GM21447 (cell line): ENCODE measurements around the gene ABHD17C.
"Not testable (repeated sequence)": the region's sequence is repeated elsewhere in the genome, so short reads cannot be mapped to it uniquely, and the experiment has no call there.

Experiments
- ATAC-seq: cut with Tn5 transposase; IDR thresholded peaks from one replicate; pipeline ENCODE4 v1.9.1; 2021; ENCODE audit not compliant: unreplicated experiment

ABHD17C gene

DNA sequence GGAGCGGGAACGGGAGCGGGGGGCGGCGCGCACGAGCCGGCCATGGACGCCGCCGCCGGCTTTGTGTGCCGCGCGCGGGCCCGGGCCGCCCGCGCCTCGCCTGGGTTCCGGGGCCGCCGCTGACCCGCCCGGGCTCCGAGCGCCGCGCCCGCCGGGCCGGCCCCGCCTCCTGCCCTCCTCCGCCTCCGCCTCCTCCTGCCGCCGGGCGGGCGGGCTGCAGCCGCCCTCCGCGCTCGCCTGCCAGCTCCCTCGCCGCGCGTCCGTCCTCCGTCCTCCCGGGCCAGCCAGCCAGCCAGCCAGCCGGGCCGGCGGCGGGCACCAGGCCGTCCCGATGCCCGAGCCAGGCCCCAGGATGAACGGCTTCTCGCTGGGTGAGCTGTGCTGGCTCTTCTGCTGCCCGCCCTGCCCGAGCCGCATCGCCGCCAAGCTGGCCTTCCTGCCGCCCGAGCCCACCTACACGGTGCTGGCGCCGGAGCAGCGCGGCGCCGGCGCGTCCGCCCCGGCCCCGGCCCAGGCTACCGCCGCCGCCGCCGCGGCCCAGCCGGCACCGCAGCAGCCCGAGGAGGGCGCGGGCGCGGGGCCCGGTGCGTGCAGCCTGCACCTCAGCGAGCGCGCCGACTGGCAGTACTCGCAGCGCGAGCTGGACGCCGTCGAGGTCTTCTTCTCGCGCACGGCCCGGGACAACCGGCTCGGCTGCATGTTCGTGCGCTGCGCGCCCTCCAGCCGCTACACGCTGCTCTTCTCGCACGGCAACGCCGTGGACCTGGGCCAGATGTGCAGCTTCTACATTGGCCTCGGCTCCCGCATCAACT is at the start of gene ABHD17C:
Gene ABHD17C, plus strand, starts transcription at position 212 of the 812 bp plus-strand sequence. Its CDS starts 120 bp downstream, at position 332.
- peak; percentile 73 for ATAC-seq

GRCh38 chr15:80645494-80646065 is 49.5 kb upstream of the ABHD17C start:
- no peak for ATAC-seq

- ATAC-seq = not testable (repeated sequence)
Measured at GRCh38 chr15:80647424-80647823, 47.7 kb upstream of the ABHD17C start.

DNA sequence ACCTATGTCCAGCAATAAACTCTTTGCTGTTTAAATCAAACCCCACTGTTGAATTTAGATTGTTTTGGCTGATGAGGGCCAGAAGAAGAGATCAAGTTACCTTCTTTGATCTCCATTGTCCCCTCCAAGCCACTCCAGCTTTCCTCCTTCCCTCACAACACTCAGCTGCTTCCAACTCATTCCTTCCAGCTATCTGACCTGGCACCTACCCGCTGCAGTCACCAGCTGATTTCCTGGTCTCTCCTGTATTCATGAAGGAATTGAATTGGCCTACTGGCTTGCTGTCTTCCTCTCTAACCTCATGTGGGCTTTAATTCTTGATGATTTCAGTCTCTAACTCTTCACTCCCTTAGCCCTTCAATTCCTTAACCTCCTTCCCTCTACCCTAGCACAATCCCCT is 40.8 kb upstream of the ABHD17C start:
- ATAC-seq = no peak

DNA sequence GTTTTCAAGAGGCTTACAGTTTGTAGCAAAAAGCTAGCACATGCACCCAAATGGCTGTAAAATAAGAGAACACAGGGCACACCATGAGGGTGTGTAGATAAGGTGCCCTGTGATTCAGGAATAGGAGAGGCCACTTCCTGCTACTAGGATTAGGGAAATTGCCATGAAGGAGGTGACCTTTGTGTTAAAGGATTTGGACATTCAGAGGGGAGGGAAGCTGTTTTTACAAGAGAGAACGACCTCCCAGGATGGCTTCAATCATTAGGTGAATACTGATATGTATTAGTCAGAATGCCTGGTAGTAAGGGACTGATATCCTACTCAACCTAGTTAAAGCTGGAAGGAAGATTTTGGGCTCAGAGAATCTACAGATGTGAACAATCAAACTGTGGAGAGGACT is 35.7 kb upstream of the ABHD17C start:
- no peak for ATAC-seq

GRCh38 chr15:80660119-80660518 is 35.0 kb upstream of the ABHD17C start:
- ATAC-seq = no peak

DNA sequence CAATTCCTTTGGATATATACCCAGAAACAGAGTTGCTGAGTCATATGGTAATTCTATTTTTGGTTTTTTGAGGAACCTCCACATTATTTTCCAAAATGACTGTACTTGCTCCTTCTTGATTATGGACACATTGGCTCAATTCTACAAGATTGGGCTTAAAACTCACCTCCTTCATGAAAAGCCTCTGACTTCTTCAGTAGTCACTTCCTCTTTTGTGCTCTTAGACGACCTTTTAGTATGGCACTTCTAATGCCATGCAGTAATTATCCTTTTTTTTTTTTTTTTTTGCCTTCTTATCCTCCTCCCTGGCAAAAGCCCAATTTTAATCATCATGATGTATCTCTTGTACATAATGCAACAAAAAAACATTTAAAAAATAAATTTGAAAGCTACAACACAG is 33.0 kb upstream of the ABHD17C start:
- no peak for ATAC-seq

- ATAC-seq = no peak
Measured at GRCh38 chr15:80662757-80663553, 32.2 kb upstream of the ABHD17C start.

DNA sequence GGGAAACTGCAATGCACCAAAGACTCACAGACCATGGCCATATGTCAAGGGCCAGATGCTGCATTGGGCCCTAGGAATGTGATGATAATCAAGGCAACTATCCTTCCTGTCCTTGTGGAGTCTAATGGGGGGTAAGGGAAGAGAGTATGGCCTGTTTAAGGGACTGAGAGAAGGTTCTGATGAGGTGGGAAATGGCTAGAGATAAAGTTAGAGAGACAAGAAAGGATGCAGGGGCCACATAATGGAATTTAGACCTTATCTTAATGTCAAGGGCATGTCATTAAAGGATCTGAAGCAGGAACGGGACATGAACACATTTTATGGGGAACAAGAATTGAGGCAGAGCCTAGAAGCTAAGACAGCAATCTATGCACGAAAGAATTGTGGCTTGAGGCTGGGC is 30.0 kb upstream of the ABHD17C start:
- ATAC-seq = no peak

DNA sequence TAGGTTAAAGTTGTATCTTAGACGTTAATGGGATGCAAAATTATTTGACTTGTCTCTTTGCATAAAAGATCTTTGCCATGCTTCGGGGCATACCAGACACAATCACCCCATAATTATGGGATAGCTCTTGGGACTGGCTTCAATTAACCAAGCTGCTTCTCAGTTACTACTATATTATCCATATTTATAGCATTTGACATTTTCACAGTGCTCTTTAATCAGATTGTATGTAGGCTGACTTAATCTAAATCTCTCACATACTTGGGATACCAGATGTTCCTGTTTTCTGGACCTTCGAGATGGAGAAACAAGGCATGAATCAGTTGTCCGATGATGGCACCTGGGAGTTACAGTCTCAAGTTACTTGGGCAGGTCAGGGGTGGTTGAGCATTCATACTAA is 27.2 kb upstream of the ABHD17C start:
- ATAC-seq = no peak

DNA sequence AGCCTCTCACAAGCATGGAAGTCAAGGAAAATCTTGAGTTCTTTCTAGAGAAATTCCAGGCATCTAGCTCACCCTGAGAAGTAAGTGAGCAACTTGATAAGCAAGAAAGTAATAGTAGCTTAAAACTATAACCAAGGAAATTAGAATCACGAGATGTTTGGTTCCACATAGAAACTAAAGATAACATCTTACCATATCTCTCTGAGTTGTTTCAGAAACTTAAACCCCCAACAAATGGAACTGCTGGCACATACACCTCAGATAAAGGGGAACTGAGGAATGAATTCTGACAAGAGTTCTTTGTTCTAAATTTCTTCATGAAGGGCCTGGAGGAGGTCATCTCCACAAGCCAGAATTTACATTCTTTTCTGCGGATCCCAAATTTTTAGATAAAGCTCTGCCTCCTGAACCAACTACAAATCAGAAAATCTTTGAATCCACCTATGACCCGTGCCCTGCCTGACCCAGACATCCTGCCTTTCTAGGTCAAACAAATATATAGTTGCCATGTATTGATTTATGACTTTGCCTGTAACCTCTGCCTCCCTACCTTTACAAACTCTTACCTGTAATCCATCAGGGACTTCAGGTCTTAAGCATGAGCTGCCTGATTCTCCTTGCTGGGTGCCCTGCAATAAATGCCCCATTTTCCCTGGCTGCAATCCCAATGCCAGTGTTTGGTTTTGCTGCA is 26.4 kb upstream of the ABHD17C start:
- no peak for ATAC-seq

DNA sequence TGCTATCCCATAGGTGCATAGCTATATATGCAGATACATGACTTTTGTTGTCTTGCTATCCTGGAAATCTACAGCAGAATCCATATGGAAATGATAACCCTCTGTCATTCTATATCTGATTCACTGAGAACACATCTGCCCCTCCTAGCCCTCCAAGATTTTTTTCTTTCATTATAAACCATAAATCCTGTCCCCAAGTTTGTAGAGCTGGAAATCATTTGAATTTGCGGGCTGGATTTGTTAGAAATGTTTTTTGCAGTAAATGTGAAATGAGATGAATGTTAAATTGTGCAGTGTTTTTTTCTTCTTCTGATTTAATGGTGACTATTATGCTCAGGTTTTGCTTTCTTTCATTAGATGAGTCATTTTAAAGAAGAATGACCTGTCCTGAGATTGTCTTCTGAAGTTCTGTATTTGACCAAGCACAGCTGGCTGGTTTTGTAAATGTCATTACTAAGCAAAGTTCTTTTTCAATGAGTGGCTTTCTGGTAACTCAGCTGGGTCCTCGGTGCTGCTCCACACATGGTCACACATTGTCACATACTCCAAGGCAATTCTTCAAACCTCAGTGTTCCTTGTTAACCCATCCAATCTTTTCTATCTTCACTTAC is 25.3 kb upstream of the ABHD17C start:
- ATAC-seq = no peak

DNA sequence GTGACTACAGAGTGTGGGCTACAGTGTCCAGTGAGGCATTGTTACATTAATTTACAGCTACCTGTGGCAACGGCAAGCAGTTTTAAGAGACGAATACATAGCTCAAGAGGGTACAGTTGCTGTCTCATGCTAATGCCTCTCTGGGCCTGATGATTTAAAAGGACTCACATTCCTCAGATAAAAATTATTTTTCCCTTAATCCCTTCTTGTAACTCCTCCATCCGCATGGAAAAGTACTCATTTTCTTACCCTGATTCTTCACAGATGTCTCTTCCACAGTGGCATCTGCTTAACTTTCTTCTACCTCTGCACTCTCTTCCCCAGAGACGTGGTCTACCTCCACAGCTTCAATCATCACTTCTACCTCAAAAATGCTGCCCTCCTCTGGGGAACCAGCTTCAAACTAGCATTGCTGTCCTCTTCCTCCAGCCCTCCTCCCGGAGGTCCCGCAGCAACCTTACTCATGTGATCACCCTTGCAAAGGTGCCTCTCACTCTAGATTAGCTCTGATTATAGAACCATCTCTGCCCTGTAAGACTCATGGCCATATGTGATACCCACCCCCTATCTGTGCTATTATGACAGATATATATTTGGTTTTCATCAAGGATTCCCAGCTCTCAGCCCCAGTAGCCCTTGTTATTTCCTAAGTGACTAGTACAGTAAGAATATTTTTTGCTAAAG is 21.4 kb upstream of the ABHD17C start:
- no peak for ATAC-seq

DNA sequence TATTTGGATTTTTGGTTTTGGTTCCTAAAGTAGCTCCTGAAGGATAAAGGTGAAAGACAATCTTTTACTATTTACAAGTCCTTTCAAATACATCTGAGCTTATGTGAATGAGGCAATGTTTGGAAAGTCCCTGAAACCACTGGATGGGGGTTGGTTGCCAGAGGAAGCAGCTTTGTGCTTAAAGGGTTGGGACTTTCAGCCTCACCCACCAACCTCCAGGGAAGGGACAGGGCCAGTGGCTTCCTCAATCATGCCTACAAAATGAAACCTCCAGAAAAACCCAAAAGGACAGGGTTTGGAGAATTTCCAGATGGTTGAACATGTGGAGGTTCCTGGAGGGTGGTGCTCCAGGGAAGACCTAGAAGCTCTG is 20.9 kb upstream of the ABHD17C start:
- ATAC-seq = no peak

DNA sequence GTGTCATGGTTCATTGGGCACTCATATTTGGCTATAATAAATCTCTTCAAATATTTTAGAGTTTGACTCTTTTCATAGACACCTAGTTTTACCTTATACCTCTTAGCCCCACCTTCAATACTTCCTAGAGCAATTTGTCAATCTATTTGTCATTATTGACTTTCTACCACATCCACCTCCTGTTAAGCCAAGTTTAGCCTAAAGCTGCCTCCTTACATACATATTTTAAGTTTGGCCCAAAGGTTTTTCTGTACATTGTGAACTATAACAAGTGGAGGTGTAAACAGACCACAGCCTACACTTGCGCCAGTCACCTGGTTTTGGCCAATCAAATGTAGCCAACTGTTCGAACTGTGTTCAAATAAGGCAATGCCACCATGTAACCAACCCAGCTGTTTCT is 18.1 kb upstream of the ABHD17C start:
- no peak for ATAC-seq

DNA sequence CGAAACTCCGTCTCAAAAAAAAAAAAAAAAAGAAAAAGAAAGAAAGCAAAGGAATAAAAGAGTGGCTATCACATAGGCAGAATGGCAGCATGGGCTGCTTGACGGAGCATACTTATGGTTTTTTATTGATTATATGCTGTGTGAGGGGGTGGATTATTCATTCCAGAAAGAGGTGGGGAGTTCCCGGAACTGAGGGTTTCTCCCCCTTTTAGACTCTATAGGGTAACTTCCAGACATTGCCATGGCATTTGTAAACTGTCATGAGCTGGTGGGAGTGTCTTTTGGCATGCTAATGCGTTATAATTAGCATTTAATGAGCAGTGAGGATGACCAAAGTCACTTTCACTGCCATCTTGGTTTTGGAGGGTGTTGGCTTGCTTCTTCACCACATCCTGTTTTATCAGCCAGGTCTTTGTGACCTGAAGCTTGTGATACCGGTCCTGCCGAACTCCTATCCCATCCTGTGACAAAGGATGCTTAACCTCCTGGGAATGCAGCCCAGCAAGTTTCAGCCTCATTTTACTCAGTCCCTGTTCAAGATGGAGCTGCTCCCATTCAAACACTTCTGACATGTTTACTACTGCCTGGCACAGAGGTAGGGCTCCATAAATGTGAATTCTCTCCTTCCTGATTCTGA is 15.8 kb upstream of the ABHD17C start:
- no peak for ATAC-seq

- no peak for ATAC-seq
Measured at GRCh38 chr15:80679804-80680175, 15.3 kb upstream of the ABHD17C start.

GRCh38 chr15:80682201-80682600 is 12.9 kb upstream of the ABHD17C start:
- ATAC-seq = no peak

DNA sequence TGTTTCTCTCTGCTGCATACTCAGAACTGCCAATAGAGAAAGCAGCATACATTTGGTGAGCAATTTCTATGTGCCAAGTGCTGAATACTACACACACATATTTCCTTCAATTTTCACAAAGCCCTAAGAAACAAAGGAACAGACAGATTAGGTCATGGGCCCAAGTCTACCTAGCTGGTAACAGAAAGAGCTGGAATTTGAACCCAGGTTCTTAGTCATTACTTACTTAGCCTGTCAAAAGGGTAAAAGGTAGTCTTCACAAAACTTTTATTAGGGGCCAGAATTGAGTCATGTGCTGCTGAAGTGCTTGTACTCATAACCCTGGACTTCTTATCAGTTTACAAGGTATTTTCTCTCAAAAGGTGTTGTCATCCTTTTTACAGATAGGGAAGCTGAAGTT is 10.4 kb upstream of the ABHD17C start:
- ATAC-seq = no peak

- no peak for ATAC-seq
Measured at GRCh38 chr15:80685628-80686027, 9.5 kb upstream of the ABHD17C start.
